NCI-H146 treated with DMSO at 0.1 percent for 48 hours (cell line): ENCODE data around the gene MARS1.

Experiments
- DNase-seq: peaks from one replicate; lab custom pipeline; 2025; ENCODE audit not compliant: unreplicated experiment; lab: John Stamatoyannopoulos, UW

The MARS1 gene

GRCh38 chr12:57456737-57457490 is 31.0 kb upstream of the MARS1 start:
- no peak for DNase-seq

DNA sequence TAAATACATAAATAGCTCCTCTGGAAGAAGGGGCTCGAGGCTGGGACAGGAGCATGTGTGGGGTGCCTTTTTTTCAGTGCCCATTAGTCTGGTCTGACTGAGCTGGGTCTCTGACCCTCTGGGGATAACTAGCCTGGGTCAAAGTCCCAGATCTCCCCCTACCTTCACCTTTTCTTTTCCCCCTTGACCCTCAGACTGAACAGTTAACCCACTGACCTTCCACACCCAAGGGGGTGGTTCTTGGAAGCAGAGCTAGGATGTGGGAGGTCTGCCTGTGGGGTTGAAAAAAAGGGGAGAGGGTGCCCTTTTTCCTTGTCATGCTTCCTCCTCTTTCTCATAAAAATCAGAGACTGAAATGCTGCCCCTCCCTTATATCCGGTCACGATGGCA is 29.2 kb upstream of the MARS1 start:
- DNase-seq: no peak

DNA sequence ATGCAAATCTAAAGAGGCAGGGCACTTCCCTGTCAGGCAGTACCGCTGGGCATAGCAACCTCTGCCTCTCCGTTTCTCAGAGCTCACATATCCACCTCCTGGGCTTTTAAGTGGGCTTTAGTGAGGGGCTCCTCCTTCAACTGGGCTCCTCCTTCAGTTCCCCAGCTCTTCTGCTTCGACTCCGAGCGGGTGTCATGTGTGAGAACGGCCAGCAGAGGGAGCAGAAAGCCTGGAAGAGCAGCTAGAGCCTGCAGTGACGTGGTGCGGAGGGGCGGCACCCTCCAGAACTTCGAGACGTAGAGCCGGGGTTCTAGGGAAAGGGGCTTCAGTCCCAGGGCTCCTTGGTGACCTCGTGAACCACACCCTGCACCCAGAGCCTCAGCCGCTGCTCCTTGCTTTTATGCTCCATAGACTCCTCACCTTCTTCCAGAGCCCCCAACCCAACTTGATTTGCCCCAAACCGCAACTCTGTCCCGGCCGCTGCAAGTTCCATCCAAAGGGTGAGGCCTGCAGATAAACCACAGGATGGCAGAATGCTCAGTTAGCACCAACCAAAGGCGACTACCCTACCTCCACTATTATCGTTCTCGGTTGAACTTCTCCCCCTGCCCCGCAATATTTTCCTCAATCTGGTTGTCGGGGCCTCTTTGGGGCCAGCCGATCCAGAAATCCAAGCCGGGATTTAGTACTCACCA is 28.7 kb upstream of the MARS1 start:
- peak; percentile 90 for DNase-seq

DNA sequence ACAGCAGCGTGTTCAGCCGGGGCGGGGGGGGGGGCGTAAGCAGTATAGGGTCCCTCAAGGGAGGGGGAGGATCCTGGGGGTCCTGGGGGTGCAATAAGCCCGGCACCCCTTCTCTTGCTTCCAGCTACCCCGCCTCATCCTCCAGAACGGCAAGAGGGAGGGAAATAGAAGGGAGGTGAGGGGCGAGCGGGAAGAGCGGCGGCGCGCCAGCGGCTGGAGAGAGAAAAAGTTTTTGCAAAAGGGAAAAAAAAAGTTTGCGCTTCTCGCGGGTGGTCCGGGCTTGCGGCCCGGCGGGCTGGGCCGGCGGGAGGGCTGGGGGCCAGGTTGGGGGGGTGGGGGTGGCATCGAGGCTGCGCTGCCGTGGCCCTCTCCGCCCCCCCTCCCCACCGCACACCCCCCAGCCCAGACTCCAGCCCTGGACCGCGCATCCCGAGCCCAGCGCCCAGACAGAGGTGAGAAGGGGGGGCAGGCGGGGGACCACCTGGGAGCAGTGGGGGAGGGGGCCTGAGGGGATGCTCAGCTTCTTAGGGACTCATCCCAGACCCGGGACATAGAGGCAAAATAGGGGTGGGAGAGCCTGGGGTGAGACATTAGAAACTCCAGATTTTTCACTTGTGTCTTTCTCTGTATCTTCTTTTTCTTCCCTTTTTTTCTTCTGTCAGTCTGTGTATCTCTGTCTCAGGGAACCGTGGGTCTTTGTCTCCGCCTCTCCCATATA is 28.0 kb upstream of the MARS1 start, which contains the start of gene GLI1:
Gene GLI1 (plus strand): TSS at position 36 of the 718 bp plus-strand sequence. CDS start 3,907 bp downstream, outside the sequence.
- no peak for DNase-seq

DNA sequence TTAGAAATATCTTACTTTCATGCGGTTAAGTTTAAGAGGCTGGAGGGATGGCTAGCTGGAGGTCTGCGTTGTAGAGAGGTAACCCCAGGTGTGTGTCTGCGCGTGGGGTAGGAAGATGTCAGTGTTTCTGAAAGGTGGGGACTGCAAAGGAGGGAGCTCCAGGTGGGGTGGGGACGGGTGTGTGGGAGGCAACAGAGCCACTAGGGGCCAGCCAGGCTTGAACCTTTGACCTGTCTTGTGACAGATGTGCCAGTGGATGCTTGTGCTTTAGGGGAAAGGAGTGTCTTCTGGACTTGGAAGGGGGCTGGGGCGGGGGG is 27.4 kb upstream of the MARS1 start:
- DNase-seq: no peak

DNA sequence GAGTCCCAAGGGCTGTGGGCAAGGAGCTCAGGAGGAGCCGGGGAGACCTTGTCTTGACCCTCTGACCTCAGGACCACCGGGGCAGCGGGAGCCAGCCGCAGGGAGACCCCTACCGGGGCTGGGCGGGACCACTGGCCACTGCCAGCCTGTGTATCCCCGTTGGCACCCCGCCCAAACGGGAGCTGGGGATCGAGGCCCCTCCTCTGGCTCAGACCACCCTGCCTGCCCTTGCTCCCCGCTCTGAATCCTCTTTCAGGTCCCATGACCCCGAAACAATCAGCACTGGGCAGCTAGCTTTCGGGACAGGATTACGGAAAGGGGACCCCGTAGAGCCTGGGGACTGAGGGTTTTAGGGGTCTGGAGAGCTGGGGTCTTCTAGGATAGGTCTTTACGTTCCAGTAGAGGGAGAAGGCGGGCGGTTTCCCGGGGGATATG is 27.0 kb upstream of the MARS1 start:
- no peak for DNase-seq

GRCh38 chr12:57461276-57461916 is 26.5 kb upstream of the MARS1 start:
- DNase-seq: no peak

DNA sequence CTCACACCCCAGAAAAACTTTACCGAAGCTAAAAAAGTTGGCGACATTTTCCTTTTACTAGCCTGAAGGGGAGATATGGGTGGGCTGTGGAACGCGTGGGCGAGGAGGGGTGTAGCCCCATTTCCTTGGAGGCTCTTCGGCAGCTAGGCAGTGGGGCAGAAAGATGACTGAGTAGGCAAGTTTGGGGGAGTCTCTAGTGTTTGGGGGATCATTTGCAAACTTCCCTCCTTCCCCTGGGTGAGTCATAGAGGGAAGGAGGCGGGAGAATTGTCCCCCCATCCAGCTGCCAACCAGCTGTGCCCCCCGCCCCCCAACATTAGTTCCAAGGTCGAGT is 26.0 kb upstream of the MARS1 start:
- DNase-seq: no peak

DNA sequence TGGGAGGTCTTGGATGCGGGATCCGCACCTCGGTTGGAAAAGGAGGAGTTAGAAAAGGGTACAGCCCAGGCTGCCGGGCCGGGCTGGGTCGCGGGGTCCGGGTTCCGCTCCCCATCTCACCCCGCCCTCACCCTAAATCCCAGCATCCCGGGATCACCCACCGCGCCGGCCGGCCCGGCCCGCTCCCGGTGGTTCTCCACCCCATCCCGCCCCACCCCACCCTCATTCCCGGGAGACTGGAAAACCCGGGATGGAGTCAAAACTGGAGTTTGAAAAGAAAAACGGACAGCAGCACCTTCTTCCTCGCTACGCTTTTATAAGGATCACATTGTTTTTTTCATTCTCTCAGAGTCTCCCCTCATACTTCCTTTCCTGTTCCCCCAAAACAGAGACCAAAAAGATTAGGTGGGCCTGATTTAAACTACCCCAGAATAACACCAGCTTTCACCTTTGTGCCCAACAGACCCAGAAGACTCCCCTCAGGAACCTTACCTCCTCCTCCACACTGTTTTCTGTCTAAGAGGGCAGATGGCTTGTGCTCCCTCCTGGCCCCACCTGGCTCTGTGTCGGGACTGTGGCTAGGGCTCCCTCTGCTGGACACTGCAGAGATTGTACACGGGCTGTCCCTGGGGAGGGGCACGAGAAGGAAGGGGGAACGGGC is 25.5 kb upstream of the MARS1 start:
- DNase-seq: peak; percentile 89

DNA sequence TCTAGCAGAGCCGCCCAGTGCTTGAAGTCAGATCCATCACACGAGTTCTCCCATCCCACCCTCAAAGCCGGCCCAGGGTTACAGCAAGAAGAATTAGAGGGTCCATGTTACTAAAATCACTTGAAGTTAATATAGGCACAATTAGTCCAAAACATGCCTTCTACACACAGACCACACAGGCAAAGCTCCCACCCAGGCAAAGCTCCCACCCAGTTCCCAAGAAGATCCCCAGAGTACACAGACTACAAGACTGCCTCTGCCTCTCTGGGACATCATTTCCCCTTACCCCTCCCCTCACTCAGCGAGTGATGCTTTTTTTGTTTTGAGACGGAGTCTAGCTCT is 25.0 kb upstream of the MARS1 start:
- DNase-seq: no peak

DNA sequence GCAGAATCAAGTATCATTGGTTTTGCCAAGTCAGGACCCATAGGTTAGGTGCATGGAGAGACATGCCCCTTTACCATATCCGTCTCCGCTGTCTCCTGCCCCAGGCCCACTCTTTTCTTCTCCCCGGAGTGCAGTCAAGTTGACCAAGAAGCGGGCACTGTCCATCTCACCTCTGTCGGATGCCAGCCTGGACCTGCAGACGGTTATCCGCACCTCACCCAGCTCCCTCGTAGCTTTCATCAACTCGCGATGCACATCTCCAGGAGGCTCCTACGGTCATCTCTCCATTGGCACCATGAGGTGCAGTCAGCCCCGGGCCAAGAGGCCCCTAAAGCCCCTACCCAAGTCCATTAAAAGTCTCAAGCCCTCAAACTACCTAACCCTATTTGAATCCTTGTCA is 23.3 kb upstream of the MARS1 start:
- no peak for DNase-seq

DNA sequence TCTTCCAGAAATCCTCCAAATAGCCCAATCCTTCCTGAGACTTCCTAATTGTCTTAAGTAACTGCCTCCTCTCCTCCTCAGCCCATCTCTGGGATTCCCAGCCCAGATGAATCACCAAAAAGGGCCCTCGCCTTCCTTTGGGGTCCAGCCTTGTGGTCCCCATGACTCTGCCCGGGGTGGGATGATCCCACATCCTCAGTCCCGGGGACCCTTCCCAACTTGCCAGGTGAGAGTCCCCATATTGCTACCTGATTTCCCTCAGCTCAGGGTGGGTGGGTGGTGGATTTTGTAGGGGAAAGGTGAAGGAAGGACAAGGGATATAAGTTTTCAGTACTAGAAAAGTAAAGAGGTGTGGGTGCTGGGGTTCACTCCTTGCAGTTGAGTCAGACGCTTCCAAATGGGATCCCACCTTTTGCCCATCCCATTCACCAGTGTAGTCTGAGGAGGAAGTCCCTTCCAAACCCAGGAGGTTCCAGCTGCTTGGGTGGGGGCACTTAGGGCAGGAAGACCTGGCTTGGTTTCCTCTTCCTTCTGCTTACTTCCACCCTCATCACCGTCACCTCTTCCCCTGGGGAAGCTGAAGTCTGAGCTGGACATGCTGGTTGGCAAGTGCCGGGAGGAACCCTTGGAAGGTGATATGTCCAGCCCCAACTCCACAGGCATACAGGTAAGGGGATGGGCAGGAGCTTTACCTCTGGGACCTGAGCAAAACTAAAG is 22.7 kb upstream of the MARS1 start:
- no peak for DNase-seq

DNA sequence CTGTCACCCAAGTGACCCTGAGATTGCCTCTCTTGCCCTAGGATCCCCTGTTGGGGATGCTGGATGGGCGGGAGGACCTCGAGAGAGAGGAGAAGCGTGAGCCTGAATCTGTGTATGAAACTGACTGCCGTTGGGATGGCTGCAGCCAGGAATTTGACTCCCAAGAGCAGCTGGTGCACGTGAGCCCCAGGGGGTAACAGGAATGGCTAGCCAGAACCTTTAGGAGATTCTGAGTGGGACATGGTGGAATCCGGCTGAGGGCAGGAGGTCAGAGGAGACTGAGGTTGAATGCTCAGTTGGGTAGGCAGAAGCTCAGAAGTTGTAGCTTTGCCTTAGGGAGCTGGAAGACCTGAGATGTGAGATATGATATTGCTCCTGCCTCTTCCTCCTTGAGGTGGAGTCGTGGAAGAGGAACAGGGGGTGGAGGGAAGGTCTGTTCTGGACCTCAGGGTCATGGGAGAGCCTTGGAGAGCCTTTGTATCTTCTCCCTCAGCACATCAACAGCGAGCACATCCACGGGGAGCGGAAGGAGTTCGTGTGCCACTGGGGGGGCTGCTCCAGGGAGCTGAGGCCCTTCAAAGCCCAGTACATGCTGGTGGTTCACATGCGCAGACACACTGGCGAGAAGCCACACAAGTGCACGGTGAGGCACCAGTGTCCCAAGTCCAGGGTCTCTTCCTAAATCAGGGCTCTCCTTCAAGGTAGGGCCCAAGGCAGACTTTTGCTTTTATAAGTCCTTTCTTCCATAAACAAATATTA is 21.9 kb upstream of the MARS1 start:
- DNase-seq: no peak

- DNase-seq: no peak
Observed at GRCh38 chr12:57467212-57467874, 20.5 kb upstream of the MARS1 start.

DNA sequence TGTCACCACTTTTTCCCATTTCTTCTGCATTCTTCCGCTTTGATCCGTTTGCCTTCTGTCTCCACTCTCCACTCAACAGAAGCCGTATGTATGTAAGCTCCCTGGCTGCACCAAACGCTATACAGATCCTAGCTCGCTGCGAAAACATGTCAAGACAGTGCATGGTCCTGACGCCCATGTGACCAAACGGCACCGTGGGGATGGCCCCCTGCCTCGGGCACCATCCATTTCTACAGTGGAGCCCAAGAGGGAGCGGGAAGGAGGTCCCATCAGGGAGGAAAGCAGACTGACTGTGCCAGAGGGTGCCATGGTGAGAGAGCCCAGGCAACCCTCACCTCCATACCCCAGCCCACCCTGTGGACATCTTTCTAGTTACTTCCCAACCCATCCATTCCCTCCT is 20.0 kb upstream of the MARS1 start:
- no peak for DNase-seq

DNA sequence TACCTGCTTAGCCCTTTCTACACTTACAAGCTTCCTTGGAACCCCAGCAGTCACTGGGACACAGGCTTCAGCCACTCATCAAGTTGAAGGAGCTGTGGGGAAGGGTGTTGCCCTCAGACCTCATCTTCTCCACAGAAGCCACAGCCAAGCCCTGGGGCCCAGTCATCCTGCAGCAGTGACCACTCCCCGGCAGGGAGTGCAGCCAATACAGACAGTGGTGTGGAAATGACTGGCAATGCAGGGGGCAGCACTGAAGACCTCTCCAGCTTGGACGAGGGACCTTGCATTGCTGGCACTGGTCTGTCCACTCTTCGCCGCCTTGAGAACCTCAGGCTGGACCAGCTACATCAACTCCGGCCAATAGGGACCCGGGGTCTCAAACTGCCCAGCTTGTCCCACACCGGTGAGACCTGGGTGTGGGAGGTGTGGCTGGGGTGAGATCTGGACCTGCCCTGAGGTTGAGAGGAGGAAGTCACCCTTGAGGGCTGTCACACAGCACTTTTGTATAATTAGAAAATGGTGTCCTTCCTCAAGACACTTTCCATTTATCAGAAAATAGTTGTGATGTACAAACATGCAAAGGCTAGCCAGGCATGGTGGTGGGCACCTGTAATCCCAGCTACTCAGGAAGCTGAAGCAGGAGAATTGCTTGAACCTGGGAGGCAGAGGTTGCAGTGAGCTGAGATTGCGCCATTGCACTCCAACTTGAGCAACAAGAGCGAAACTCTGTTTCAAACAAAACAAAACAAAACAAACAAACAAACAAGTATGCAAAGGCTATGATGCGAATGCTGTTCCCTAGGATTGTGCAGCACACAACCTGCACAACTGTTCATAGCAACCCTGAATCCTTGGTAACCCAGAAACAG is 18.3 kb upstream of the MARS1 start:
- DNase-seq: no peak

- DNase-seq: no peak
Observed at GRCh38 chr12:57470286-57470969, 17.4 kb upstream of the MARS1 start.
